Body of pancreas (tissue), 4 donors: ENCODE data around the gene UBE2L6.

ENCODE experiments used
- CTCF ChIP-seq, 7 experiments: fragments of 450-650 bp in 4 of 7; fragments of 200-600 bp in 3 of 7; sonication (generic) in 3 of 7; IDR thresholded peaks; one replicate each; pipeline ENCODE4 v1.5.1; 2016 to 2019; ENCODE audit warnings: antibody characterized with exemption in 7 of 7
- POLR2A ChIP-seq, 3 donors: fragments of 450-650 bp; IDR thresholded peaks; one replicate each; pipeline ENCODE4 v1.6.1; 2016; ENCODE audit warnings: antibody characterized with exemption in 3 of 3, mild to moderate bottlenecking in 2 of 3

- TF ChIP-seq CTCF (IDR thresholded peaks at IDR 0.05): no peak
- no peak for TF ChIP-seq POLR2A (IDR thresholded peaks at IDR 0.05)
Observed at GRCh38 chr11:57599381-57599780, 31.9 kb upstream of the UBE2L6 start.
